Activated gamma-delta T cell (primary cell): ENCODE measurements around the gene ANO2.
"Not testable (repeated sequence)": the region's sequence is repeated elsewhere in the genome, so short reads cannot be mapped to it uniquely, and the experiment has no call there.

Source experiments
- DNase-seq: peaks from one replicate; lab custom pipeline; 2025; lab: John Stamatoyannopoulos, UW

The ANO2 gene

GRCh38 chr12:5818877-5819276, 126.2 kb downstream of the ANO2 start:
- not testable (repeated sequence) for DNase-seq

- no peak for DNase-seq
These were observed 127.8 kb downstream of the ANO2 start for GRCh38 chr12:5817246-5817645.

- no peak for DNase-seq
These were observed 135.5 kb downstream of the ANO2 start for GRCh38 chr12:5809586-5809985.

- DNase-seq: no peak
These were observed 136.1 kb downstream of the ANO2 start for GRCh38 chr12:5808981-5809380.

GRCh38 chr12:5807514-5808219, 137.4 kb downstream of the ANO2 start:
- DNase-seq: no peak

- no peak for DNase-seq
These were observed 138.0 kb downstream of the ANO2 start for GRCh38 chr12:5807090-5807414.

GRCh38 chr12:5806371-5807089, 138.5 kb downstream of the ANO2 start:
- no peak for DNase-seq

GRCh38 chr12:5803532-5803931, 141.5 kb downstream of the ANO2 start:
- no peak for DNase-seq

GRCh38 chr12:5798242-5799015, 146.6 kb downstream of the ANO2 start:
- DNase-seq: no peak

- no peak for DNase-seq
These were observed 147.4 kb downstream of the ANO2 start for GRCh38 chr12:5797661-5798060.

GRCh38 chr12:5796959-5797225, 148.2 kb downstream of the ANO2 start:
- DNase-seq: no peak

GRCh38 chr12:5796171-5796958, 148.7 kb downstream of the ANO2 start:
- DNase-seq: no peak

- DNase-seq: no peak
These were observed 150.9 kb downstream of the ANO2 start for GRCh38 chr12:5794156-5794555.

- no peak for DNase-seq
These were observed 152.7 kb downstream of the ANO2 start for GRCh38 chr12:5792343-5792742.

- DNase-seq: no peak
These were observed 155.5 kb downstream of the ANO2 start for GRCh38 chr12:5789469-5789968.

GRCh38 chr12:5787828-5788227, 157.2 kb downstream of the ANO2 start:
- DNase-seq: no peak

- no peak for DNase-seq
These were observed 159.5 kb downstream of the ANO2 start for GRCh38 chr12:5785601-5786000.

- DNase-seq: no peak
These were observed 160.5 kb downstream of the ANO2 start for GRCh38 chr12:5784462-5785130.

GRCh38 chr12:5783289-5783920, 161.7 kb downstream of the ANO2 start:
- DNase-seq: no peak

- DNase-seq: no peak
These were observed 164.5 kb downstream of the ANO2 start for GRCh38 chr12:5780536-5780935.

GRCh38 chr12:5779401-5779800, 165.7 kb downstream of the ANO2 start:
- DNase-seq: no peak
